Stimulated activated CD4-positive, alpha-beta T cell treated with anti-CD3 and anti-CD28 coated beads, Interleukin-1b, Interleukin-23, amount 100 ng/mL, for 24 hours (primary cell): ENCODE measurements around the gene NRF1.
"Not testable (repeated sequence)": the region's sequence is repeated elsewhere in the genome, so short reads cannot be mapped to it uniquely, and the experiment has no call there.

ENCODE experiments used
- DNase-seq, 4 experiments: peaks; one replicate each; pipeline ENCODE4 v3.0.0-alpha.2; 2020; ENCODE audit warnings: low read depth in 4 of 4, low spot score in 1 of 4

NRF1 gene

DNA sequence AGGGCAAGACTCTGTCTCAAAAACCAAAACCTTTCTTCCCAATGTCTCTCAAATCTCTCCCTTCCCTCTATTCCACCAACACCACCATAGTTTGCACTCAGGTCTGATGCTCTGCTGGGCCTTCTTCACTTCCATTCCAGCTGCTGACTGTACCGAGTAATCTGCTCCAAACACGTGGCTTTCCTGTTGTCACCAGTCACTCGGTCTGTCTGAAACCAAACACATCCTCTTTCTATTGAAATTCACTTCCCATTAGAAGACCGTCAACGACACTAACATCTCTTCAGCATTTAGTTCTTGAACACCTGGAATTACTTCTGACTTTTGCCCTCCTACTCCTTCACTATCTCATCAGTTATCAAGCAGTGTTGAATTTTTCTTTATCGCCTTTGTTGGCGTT lies 4.7 kb upstream of the NRF1 start:
- no peak for DNase-seq

- DNase-seq: peak in 1 of 4 experiments; percentile 9
These were observed 3.9 kb upstream of the NRF1 start for GRCh38 chr7:129607471-129608120.

DNA sequence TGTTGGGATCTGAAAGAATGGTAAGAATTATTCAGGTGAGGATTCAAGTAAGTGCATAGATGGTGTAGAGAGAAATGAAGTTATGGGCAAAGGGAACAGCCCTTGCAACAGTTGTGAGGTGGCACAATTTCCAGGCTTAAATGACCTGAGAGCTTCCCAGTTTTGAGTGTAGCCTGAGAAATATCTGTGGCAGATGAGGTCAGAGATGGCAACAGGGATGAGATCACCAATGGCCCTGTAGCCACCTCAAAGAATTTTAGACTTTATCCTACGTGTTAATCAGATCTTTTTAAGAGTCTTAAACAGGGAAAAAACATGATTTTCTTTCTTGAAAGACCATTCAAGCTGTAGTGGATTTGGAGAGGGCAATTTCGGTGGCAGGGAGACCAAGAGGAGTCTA lies 1.9 kb upstream of the NRF1 start:
- DNase-seq: no peak

- no peak for DNase-seq
These were observed 743 bp upstream of the NRF1 start for GRCh38 chr7:129610709-129611245.

DNA sequence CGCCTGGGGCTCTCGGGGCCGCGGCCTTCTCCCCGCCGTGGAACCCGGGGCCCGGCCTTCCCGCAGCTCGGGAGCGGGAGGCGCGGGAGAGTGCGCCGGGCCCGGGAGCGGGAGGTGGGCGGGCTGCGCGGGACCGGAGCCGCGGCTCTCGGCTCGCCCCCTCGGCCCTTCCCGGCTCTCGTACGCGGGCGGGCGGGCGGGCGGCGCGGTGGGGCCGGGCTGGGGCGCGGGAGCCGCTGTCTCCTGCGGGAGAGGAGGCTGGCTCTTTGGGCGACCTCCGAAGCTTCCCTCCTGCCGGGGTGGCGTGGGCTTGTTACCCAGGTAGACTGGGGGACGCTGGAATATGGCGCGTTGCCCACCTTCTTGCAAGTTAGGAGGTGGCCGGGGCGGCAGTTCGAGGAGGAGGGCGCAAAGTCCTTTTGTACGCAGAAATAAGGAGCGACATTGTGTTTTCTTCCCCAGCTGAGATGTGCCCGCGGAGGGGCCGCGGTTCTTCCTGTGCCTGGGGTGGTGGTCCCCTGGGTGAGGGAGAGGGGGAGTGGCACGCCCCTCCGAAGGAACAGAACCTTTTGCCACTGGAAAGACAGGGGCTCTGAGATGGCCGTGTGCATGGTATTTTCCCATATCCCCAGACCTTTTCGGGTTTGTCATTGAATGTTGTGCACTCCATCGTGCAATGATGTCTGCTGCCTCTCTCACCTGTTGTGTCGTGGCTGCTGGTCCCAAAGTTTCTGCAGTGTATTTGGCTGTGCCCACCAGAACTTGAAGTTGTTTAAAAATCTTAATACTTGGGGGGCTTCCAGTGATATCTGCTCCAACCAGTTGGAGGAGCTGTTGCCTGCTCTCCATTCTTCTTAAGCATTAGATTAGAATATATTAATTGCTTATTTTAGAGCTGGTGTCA lies 844 bp downstream of the NRF1 start:
- DNase-seq: peak in 3 of 4 experiments; percentile 11 to 34 (median 16)

- no peak for DNase-seq
These were observed 1.5 kb downstream of the NRF1 start for GRCh38 chr7:129613016-129613337.

DNA sequence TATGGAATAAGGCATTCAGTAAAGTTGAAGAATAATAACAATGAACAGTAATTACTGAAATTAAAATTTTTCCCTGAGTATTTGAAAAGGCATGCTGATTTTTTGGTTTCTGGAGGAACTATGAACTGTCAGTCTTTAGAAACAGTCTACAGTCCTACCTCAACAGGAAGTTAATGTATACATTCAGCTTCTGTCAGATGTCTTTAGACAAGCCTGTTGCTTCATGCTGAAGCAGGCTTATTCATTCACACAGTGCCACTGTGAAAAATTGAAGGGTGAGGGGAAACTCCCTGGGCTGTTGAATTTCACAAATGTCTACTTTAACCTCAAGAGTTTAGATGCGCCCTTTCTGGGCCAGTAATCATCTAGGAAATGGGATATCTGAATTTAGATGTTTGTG lies 3.5 kb downstream of the NRF1 start:
- no peak for DNase-seq

GRCh38 chr7:129616530-129616929 lies 5.0 kb downstream of the NRF1 start:
- DNase-seq: no peak

DNA sequence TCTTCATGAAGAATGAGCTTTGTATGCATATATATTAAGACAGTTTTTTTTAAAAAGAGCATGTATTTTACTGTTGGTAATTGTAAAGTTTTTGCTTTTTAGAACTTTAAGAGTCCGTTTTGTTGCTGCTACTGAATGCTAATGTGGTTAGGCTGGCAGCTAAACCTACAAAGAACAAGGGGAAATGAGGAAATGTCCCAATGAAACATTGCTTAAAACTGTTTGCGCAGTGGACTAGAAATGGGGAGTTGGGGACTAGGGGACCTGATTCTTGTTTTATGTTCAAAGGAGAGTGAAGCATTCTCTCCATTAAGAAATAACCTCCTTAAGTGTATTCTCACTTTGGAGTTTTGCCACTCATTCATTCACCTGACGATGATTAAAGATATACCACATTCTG lies 5.7 kb downstream of the NRF1 start:
- DNase-seq: no peak

DNA sequence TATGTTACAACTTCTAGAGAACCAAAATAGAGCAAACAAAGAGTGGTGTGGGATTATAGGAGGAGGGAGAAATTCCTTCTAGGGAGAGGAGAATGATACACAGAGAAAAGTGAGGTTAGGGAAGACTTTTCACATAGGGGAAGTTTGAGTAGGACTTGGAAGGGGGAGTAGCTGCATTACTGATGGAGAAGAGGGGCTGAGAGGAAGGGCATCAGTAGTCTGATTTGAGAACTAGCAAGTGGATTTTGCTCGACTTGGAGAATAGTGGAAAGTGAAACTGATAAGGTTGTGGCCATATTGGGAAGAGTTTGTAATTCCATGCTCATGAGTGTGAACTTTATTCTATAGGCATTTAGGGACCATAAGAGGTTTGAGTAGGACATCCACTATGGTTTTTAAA lies 6.1 kb downstream of the NRF1 start:
- DNase-seq: no peak

DNA sequence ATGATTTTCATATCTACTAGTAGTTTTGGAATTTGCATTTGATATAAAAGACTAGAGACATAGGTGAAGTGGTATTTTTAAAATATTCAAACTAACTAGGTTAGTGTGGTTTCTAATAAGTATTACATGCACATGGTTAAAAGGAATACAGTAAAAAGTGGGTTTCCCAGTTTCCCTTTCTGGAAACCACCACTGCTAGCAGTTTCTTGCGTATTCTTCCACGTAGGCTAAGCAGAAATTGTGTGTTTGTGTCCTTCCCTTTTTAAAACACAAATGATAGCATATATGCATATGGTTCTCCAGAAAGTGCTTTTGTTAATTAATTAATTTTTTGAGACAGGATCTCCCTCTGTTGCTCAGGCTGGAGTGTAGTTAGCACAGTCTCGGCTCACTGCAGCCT lies 15.4 kb downstream of the NRF1 start:
- no peak for DNase-seq

- no peak for DNase-seq
These were observed 18.8 kb downstream of the NRF1 start for GRCh38 chr7:129630341-129630740.

- no peak for DNase-seq
These were observed 23.0 kb downstream of the NRF1 start for GRCh38 chr7:129634361-129635034.

- peak in 3 of 4 experiments; percentile 32 to 56 (median 44) for DNase-seq
These were observed 23.9 kb downstream of the NRF1 start for GRCh38 chr7:129635300-129636029.

DNA sequence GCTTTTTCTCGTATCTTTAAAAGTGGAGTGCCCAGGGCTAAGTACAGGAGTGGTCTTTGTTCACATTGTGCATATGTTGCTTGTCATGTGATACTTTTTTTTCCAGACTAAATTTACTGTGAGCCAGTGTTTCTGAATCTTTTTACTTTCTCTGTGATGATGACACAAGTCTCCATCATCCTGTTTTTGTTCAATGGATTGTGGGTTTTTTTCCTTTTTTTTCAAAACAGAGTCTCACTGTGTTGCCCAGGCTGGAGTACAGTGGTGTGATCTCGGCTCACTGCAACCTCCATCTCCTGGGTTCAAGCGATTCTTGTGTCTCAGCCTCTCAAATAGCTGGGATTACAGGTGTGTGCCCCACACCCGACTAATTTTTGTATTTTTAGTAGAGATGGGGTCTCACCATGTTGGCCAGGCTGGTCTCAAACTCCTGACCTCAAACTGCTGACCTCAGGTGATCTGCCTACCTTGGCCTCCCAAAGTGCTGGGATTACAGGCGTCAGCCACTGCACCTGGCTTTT lies 24.6 kb downstream of the NRF1 start:
- not testable (repeated sequence) for DNase-seq

DNA sequence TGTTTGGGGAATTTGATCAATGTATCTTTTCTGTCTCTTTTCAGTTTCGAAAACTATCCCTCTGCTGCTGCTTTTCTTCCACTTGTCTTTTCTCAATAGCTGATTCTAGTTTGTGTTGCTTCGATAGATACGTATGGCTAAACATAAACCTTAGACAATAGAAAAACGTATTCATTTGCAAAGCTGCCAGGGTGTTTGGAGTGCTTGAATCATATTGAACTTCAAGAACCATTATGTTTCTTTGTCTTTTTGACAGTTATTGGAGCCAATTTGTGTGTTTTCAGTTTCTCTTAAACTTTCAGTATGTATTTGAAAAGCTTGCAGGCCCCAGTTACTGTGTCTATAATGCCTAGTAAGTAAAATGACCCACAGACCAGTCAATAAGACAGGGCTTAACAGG lies 25.1 kb downstream of the NRF1 start:
- DNase-seq: no peak

DNA sequence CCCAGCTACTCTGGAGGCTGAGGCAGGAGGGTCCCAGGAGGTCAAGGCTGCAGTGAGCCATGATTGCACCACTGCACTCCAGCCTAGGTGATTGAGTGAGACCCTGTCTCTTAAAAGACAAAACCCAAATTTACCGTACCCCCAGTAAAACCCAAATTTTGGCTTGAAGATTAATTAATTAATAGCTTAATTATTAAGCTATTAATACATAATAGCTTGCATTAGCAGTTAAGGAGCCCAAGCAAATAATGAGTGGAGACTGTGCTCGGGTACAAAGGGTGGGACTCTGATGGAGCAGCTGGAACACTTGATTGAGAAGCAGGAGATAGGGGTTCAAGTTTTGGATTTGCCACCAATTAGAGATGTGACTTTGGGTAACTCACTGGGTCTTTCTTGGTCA lies 28.9 kb downstream of the NRF1 start:
- no peak for DNase-seq

GRCh38 chr7:129642871-129643549 lies 31.5 kb downstream of the NRF1 start:
- no peak for DNase-seq

DNA sequence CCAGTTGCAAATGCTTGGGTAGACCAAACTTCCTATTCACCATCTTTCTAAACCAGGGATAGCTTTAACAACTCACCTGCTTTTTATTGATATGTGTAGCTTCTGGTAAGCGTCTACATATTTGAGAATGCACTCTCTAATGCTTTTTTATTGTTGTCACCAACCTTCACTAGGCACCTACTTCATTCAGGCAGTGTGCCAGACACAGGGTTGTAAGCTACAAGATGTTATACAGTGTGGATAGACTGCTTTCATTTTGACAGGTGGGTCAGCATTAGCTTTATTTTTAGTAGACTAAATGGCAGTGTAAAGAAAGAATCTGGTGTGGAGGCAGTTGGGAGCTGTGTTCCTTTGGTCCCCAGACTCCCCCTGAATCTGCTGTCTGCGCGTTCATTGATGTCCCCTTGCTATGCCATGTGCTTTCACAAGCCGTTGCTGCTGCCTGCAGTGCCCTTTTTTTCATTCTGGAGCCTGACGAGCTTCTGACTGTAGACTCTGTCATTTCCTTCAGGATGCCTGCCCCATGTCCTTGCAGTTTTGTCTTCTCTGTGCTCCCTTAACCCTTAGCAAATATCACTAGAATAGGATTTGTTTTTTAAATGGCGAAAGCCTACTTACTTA lies 32.1 kb downstream of the NRF1 start:
- no peak for DNase-seq
